ENCODE data around the gene REEP1. TPM values are rescaled to one million over a fixed set of nuclear protein-coding genes. Genes with fewer than 3 reads are reported as not detected.
"Not testable (repeated sequence)": the region's sequence is repeated elsewhere in the genome, so short reads cannot be mapped to it uniquely, and the experiment has no call there.

REEP1 gene
- total and polyA plus RNA-seq, 2 of the 8 experiments (the other 6 are each of a cell fraction or from before 2014, with no cell fraction given): 0.74 to 1.5 TPM

GRCh38 chr2:86245222-86245621, 92.2 kb downstream of the REEP1 start:
- DNase-seq (ENCODE audit: low read depth in 1 of 2, low spot score in 2 of 2); H3K36me3 ChIP-seq (ENCODE audit: control insufficient read depth in 2 of 4, insufficient read depth in 4 of 4, low read length in 3 of 4); H3K4ac ChIP-seq (replicated peaks; ENCODE audit: insufficient read length, low read depth, low read length); H3K18ac ChIP-seq (ENCODE audit: extremely low read depth, low read length); H3K9ac ChIP-seq (replicated peaks in 1 of 4; ENCODE audit: extremely low read depth in 1 of 4, low read depth in 3 of 4, low read length in 3 of 4); H3K79me1 ChIP-seq (ENCODE audit: low read depth, low read length); H4K20me1 ChIP-seq (replicated peaks in 1 of 2; ENCODE audit: control insufficient read depth in 1 of 2, insufficient read depth in 2 of 2, low read length in 2 of 2); H2BK120ac ChIP-seq (replicated peaks; ENCODE audit: low read depth, low read length); H4K5ac ChIP-seq (ENCODE audit: insufficient read length, low read depth, low read length); H2BK15ac ChIP-seq (ENCODE audit: low read length); H3K27me3 ChIP-seq (replicated peaks in 1 of 4; ENCODE audit: control insufficient read depth in 3 of 4, extremely low read depth in 1 of 4, insufficient read depth in 3 of 4, low read length in 3 of 4); H3K14ac ChIP-seq (ENCODE audit: insufficient read length); H3K4me2 ChIP-seq (ENCODE audit: insufficient read depth in 1 of 2, low read depth in 2 of 2, low read length in 2 of 2); H3K27ac ChIP-seq (ENCODE audit: low read depth, low read length); H3K56ac ChIP-seq (replicated peaks; ENCODE audit: insufficient read length, low read depth, low read length); H2BK12ac ChIP-seq (ENCODE audit: low read depth, low read length); H2AK5ac ChIP-seq (ENCODE audit: low read depth, low read length); FAIRE-seq; H3K79me2 ChIP-seq (ENCODE audit: control insufficient read depth in 1 of 2, insufficient read depth in 2 of 2, low read length in 2 of 2); H2AFZ ChIP-seq (ENCODE audit: low read length); H3K4me1 ChIP-seq (replicated peaks in 1 of 4; ENCODE audit: control insufficient read depth in 3 of 4, insufficient read depth in 4 of 4, low read length in 3 of 4); H2BK5ac ChIP-seq (ENCODE audit: low read depth, low read length); H3K23me2 ChIP-seq (ENCODE audit: low read depth, low read length); H2BK20ac ChIP-seq (ENCODE audit: low read length); POLR2A ChIA-PET (ENCODE audit: partially characterized antibody); H4K8ac ChIP-seq (ENCODE audit: extremely low read depth, insufficient read depth, low read length); H3K4me3 ChIP-seq (ENCODE audit: extremely low read depth in 1 of 4, insufficient read depth in 2 of 4, low read depth in 3 of 4, low read length in 4 of 4); H3K9me3 ChIP-seq (ENCODE audit: insufficient read depth in 2 of 2, low read depth in 1 of 2, low read length in 1 of 2); H4K91ac ChIP-seq (replicated peaks; ENCODE audit: insufficient read length, low read length); H3K23ac ChIP-seq (ENCODE audit: insufficient read length): not testable (repeated sequence)
- WGBS, 2 experiments (ENCODE audit: extremely low coverage in 1 of 2, insufficient coverage in 1 of 2, insufficient read length in 1 of 2, insufficient replicate concordance in 2 of 2, low coverage in 1 of 2, low lambda C conversion rate in 2 of 2, missing lambda C conversion rate in 1 of 2): 95% methylated on average over 5 of the region's 5 CpGs; no CpG with 5 or more reads in 1 of the 2 experiments
- CTCF ChIA-PET (ENCODE audit: partially characterized antibody): interaction anchor here (0.6 to 2.9 kb wide), 5 partner anchors 10 to 91 kb away, joined by 3 to 11 read pairs (median 6); no protein-coding TSS in a partner anchor

- H3K14ac ChIP-seq (ENCODE audit: insufficient read length); H2AK5ac ChIP-seq (ENCODE audit: low read depth, low read length); H2BK12ac ChIP-seq (ENCODE audit: low read depth, low read length); H3K18ac ChIP-seq (ENCODE audit: extremely low read depth, low read length); H2AFZ ChIP-seq (ENCODE audit: low read length); H3K9ac ChIP-seq (replicated peaks in 1 of 4; ENCODE audit: extremely low read depth in 1 of 4, low read depth in 3 of 4, low read length in 3 of 4); H3K23me2 ChIP-seq (ENCODE audit: low read depth, low read length); H3K4ac ChIP-seq (replicated peaks; ENCODE audit: insufficient read length, low read depth, low read length); H3K79me1 ChIP-seq (ENCODE audit: low read depth, low read length); H2BK15ac ChIP-seq (ENCODE audit: low read length); H4K5ac ChIP-seq (ENCODE audit: insufficient read length, low read depth, low read length); H3K79me2 ChIP-seq (ENCODE audit: control insufficient read depth in 1 of 2, insufficient read depth in 2 of 2, low read length in 2 of 2); H2BK20ac ChIP-seq (ENCODE audit: low read length); H2BK120ac ChIP-seq (replicated peaks; ENCODE audit: low read depth, low read length); H3K4me2 ChIP-seq (ENCODE audit: insufficient read depth in 1 of 2, low read depth in 2 of 2, low read length in 2 of 2); H4K91ac ChIP-seq (replicated peaks; ENCODE audit: insufficient read length, low read length); H3K9me3 ChIP-seq (ENCODE audit: insufficient read depth in 2 of 2, low read depth in 1 of 2, low read length in 1 of 2); H3K23ac ChIP-seq (ENCODE audit: insufficient read length); POLR2A ChIA-PET (ENCODE audit: partially characterized antibody); H4K8ac ChIP-seq (ENCODE audit: extremely low read depth, insufficient read depth, low read length); H4K20me1 ChIP-seq (replicated peaks in 1 of 2; ENCODE audit: control insufficient read depth in 1 of 2, insufficient read depth in 2 of 2, low read length in 2 of 2); H3K4me3 ChIP-seq (ENCODE audit: extremely low read depth in 1 of 4, insufficient read depth in 2 of 4, low read depth in 3 of 4, low read length in 4 of 4); H3K27ac ChIP-seq (ENCODE audit: low read depth, low read length); H3K36me3 ChIP-seq (ENCODE audit: control insufficient read depth in 2 of 4, insufficient read depth in 4 of 4, low read length in 3 of 4); DNase-seq (ENCODE audit: low read depth in 1 of 2, low spot score in 2 of 2); H3K4me1 ChIP-seq (replicated peaks in 1 of 4; ENCODE audit: control insufficient read depth in 3 of 4, insufficient read depth in 4 of 4, low read length in 3 of 4); H3K56ac ChIP-seq (replicated peaks; ENCODE audit: insufficient read length, low read depth, low read length); H2BK5ac ChIP-seq (ENCODE audit: low read depth, low read length); H3K27me3 ChIP-seq (replicated peaks in 1 of 4; ENCODE audit: control insufficient read depth in 3 of 4, extremely low read depth in 1 of 4, insufficient read depth in 3 of 4, low read length in 3 of 4); FAIRE-seq: not testable (repeated sequence)
- 93% methylated on average over 5 of the region's 5 CpGs; no CpG with 5 or more reads in 1 of the 2 experiments for WGBS, 2 experiments (ENCODE audit: extremely low coverage in 1 of 2, insufficient coverage in 1 of 2, insufficient read length in 1 of 2, insufficient replicate concordance in 2 of 2, low coverage in 1 of 2, low lambda C conversion rate in 2 of 2, missing lambda C conversion rate in 1 of 2)
- CTCF ChIA-PET (ENCODE audit: partially characterized antibody): interaction anchor here (0.6 to 2.9 kb wide), 7 partner anchors 9 to 91 kb away, joined by 3 to 11 read pairs (median 6); no protein-coding TSS in a partner anchor
Measured at GRCh38 chr2:86244781-86245180, 92.6 kb downstream of the REEP1 start.

Measured in H1 (cell line).